Gastrocnemius medialis (tissue), 4 donors: Measurements from ENCODE around the gene ISG15.

Source experiments
- POLR2A ChIP-seq, 2 donors: fragments of 450-650 bp; IDR thresholded peaks; one replicate each; pipeline ENCODE4 v1.6.1; 2017; ENCODE audit warnings: antibody characterized with exemption in 2 of 2, mild to moderate bottlenecking in 2 of 2, moderate library complexity in 2 of 2
- TF ChIP-seq, protein P1 (sequence below), 5 experiments: fragments of 450-650 bp in 3 of 5; fragments of 200-600 bp in 2 of 5; sonication (generic) in 2 of 5; IDR thresholded peaks in 4 of 5; conservative IDR thresholded peaks in 1 of 5; 1 replicate in 4 of 5; 2 replicates in 1 of 5; pipeline ENCODE4 v1.5.1; 2016 to 2019; ENCODE audit warnings: antibody characterized with exemption in 5 of 5, mild to moderate bottlenecking in 3 of 5, moderate library complexity in 3 of 5

DNA sequence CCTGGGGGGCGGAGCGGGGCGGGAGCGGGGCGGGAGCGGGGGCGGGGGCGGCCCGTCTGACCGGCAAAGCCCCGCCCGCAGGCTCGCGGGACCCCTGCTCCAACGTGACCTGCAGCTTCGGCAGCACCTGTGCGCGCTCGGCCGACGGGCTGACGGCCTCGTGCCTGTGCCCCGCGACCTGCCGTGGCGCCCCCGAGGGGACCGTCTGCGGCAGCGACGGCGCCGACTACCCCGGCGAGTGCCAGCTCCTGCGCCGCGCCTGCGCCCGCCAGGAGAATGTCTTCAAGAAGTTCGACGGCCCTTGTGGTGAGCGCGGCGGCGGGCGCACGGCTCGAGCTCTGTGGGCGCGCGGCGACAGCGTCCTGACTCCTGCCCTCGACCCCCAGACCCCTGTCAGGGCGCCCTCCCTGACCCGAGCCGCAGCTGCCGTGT, 27.8 kb downstream of the ISG15 start:
- TF ChIP-seq, protein P1, sequence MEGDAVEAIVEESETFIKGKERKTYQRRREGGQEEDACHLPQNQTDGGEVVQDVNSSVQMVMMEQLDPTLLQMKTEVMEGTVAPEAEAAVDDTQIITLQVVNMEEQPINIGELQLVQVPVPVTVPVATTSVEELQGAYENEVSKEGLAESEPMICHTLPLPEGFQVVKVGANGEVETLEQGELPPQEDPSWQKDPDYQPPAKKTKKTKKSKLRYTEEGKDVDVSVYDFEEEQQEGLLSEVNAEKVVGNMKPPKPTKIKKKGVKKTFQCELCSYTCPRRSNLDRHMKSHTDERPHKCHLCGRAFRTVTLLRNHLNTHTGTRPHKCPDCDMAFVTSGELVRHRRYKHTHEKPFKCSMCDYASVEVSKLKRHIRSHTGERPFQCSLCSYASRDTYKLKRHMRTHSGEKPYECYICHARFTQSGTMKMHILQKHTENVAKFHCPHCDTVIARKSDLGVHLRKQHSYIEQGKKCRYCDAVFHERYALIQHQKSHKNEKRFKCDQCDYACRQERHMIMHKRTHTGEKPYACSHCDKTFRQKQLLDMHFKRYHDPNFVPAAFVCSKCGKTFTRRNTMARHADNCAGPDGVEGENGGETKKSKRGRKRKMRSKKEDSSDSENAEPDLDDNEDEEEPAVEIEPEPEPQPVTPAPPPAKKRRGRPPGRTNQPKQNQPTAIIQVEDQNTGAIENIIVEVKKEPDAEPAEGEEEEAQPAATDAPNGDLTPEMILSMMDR (IDR thresholded peaks at IDR 0.05 in 4 of 5, conservative IDR thresholded peaks at IDR 0.05 in 1 of 5) = no peak
- TF ChIP-seq POLR2A (IDR thresholded peaks at IDR 0.05) = no peak
